Measurements from ENCODE around the gene WDR27. TPM values are rescaled to one million over a fixed set of nuclear protein-coding genes. Genes with fewer than 3 reads are reported as not detected.

Gene WDR27
- total and polyA plus RNA-seq, 7 donors, result 1.2 to 46.0 (median 20.0) TPM

GRCh38 chr6:169452117-169452868 lies 249.5 kb downstream of the WDR27 start:
- Histone ChIP-seq H3K4me3 (peak overlapping the region; percentile 13 to 46 (median 42)), H3K9me3 (no peaks in the 10 kb centered on the region), H3K36me3 (no peaks in the 10 kb centered on the region), H3K27ac (peak overlapping the region; percentile 69 to 83 (median 78)), H3K4me1 (peaks cover 0 to 12% (median 6%) of the 10 kb centered on the region in 4 donors), H3K27me3 (no peaks in the 10 kb centered on the region)
- TF ChIP-seq POLR2A (IDR thresholded peaks at IDR 0.05) (peak in 1 of 2 donors; percentile 10), POLR2AphosphoS5 (IDR thresholded peaks at IDR 0.05) (peak; percentile 34 to 81 (median 52)), EP300 (IDR thresholded peaks at IDR 0.05) (no peak)
- intact Hi-C loops (cut with DNase I), result loop anchor here (5.0 kb wide), 1 partner anchor 240 kb away; no protein-coding TSS in a partner anchor
- 82 to 88% methylated on average over 36 of the region's 36 CpGs for WGBS, 2 donors
- peak; percentile 94 for DNase-seq

DNA sequence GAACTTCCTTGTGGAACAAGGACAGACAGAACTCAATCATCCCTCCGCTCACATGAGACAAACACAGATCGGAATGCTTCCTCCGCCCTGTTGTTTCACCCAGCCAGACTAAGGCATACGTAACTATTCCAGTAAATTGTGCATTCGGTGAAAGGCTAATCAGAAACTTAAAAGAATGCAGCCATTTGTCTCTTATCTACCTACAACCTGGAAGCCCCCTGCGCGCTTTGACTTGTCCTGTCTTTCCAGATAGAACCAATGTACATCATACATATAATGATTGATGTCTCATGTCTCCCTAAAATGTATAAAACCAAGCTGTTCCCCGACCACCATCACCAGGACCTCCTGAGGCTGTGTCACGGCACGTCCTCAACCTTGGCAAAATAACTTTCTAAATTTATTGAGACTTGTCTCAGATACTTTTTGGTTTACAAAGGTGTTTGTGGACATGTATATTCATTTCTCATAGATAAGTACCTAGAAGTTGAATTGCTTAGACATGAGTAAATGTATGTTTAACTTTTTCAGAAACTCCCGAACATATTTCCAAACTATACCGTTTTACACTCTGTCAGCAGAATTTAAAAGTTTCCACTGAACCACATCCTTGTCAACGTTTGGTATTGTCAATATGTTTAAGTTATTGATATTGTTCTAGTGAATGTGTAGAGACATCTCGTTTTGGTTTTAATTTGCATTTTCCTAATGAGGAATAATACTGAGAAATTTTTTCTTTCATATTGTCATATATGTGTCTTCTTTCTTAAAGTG lies 250.6 kb downstream of the WDR27 start:
- intact Hi-C loops (cut with DNase I), result loop anchor here (5.0 kb wide), 1 partner anchor 239 kb away; no protein-coding TSS in a partner anchor
- Histone ChIP-seq H3K4me3 (peak overlapping the region; percentile 13 to 46 (median 42)), H3K36me3 (no peaks in the 10 kb centered on the region), H3K27ac (peak overlapping the region; percentile 69 to 83 (median 78)), H3K27me3 (no peaks in the 10 kb centered on the region), H3K4me1 (peaks cover 0 to 12% (median 6%) of the 10 kb centered on the region in 4 donors), H3K9me3 (no peaks in the 10 kb centered on the region)
- WGBS, 2 donors, result 88 to 89% methylated on average over 14 of the region's 14 CpGs
- TF ChIP-seq EP300 (IDR thresholded peaks at IDR 0.05) (no peak), CTCF (IDR thresholded peaks at IDR 0.05) (no peak), POLR2A (IDR thresholded peaks at IDR 0.05) (no peak)
- no peak for DNase-seq

DNA sequence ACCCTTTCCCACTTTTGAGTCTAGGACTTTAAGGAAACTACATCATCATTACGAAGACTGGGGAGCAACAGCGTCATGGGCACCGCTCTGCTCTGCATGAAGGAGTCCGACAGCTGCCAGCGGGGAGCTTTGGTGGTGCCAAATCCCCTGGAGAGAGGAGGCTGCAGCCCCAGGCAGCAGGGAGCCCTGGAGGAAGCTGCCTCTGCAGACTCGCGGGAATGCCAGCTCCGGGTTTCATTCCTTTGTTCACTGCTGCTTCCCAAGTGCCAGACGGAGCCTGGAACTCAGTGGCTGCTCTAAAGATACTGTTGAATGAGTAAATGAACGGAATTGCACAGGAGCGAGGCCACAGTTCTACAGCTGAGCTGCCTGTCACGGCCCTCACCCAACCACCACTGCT lies 251.7 kb downstream of the WDR27 start:
- H3K4me3 ChIP-seq, result no peak overlapping the region
- TF ChIP-seq EP300 (IDR thresholded peaks at IDR 0.05) (no peak), POLR2A (IDR thresholded peaks at IDR 0.05) (no peak), POLR2AphosphoS5 (IDR thresholded peaks at IDR 0.05) (no peak)
- DNase-seq, result no peak
- H3K27me3 ChIP-seq, result no peaks in the 10 kb centered on the region
- no peaks in the 10 kb centered on the region for H3K9me3 ChIP-seq
- 92 to 93% methylated on average over 12 of the region's 12 CpGs for WGBS, 2 donors
- intact Hi-C loops (cut with DNase I), result loop anchor here (5.0 kb wide), 1 partner anchor 238 kb away; no protein-coding TSS in a partner anchor
- peak overlapping the region in 1 of 4 donors; percentile 83 for H3K27ac ChIP-seq
- peaks cover 0 to 8% (median 0%) of the 10 kb centered on the region in 4 donors for H3K36me3 ChIP-seq
- peaks cover 0 to 12% (median 6%) of the 10 kb centered on the region in 4 donors for H3K4me1 ChIP-seq

DNA sequence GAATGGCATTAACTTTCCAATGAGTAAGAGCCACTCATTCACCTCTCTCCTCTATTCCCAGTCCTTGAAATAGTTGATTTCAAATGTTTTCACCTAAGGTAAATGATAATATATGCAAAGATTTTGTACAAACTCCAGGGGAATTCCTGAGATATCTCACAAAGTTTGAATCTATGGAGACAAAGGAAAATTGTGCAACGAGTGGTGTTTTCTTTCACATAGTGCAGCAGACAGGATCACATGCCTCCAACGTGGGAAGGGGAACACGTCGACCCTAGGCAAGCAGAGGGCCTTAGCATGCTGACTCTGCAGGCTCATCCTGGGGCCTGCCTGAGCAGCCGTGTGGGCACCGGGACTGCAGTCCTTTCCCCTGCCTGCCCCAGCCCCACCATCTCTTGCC lies 252.6 kb downstream of the WDR27 start:
- H3K36me3 ChIP-seq, result peaks cover 0 to 8% (median 0%) of the 10 kb centered on the region in 4 donors
- no peak for DNase-seq
- peaks cover 0 to 12% (median 6%) of the 10 kb centered on the region in 4 donors for H3K4me1 ChIP-seq
- WGBS, 2 donors, result 90 to 91% methylated on average over 6 of the region's 6 CpGs
- no peaks in the 10 kb centered on the region for H3K27me3 ChIP-seq
- H3K27ac ChIP-seq, result no peak overlapping the region
- no peak overlapping the region for H3K4me3 ChIP-seq
- intact Hi-C loops (cut with DNase I), result no loop called here
- TF ChIP-seq EP300 (IDR thresholded peaks at IDR 0.05) (no peak), POLR2AphosphoS5 (IDR thresholded peaks at IDR 0.05) (no peak), CTCF (IDR thresholded peaks at IDR 0.05) (no peak), POLR2A (IDR thresholded peaks at IDR 0.05) (no peak)
- H3K9me3 ChIP-seq, result no peaks in the 10 kb centered on the region

GRCh38 chr6:169445661-169446581 lies 255.9 kb downstream of the WDR27 start:
- intact Hi-C loops (cut with DNase I), result no loop called here
- Histone ChIP-seq H3K9me3 (no peaks in the 10 kb centered on the region), H3K4me1 (no peaks in the 10 kb centered on the region), H3K36me3 (peaks cover 0 to 8% (median 0%) of the 10 kb centered on the region in 4 donors), H3K27me3 (no peaks in the 10 kb centered on the region), H3K4me3 (no peak overlapping the region), H3K27ac (no peak overlapping the region)
- 34 to 78% methylated on average over 27 of the region's 27 CpGs for WGBS, 2 donors
- TF ChIP-seq EP300 (IDR thresholded peaks at IDR 0.05), result no peak
- no peak for TF ChIP-seq CTCF (IDR thresholded peaks at IDR 0.05)
- no peak for TF ChIP-seq POLR2A (IDR thresholded peaks at IDR 0.05)
- TF ChIP-seq POLR2AphosphoS5 (IDR thresholded peaks at IDR 0.05), result no peak
- no peak for DNase-seq

Data from sigmoid colon (tissue), 7 donors.